PC-3 (cell line): Measurements from ENCODE around the gene TPX2.

Experiments used
- EZH2 ChIP-seq: fragments of 300-600 bp; sonication (generic); IDR thresholded peaks from one replicate; pipeline ENCODE4 v1.6.1; 2017; ENCODE audit warnings: antibody characterized with exemption, mild to moderate bottlenecking, low read length; ENCODE audit not compliant: unreplicated experiment
- TF ChIP-seq, protein P1 (sequence below): fragments of 300-600 bp; sonication (generic); conservative IDR thresholded peaks from 2 replicates; pipeline ENCODE4 v1.5.1; 2017; ENCODE audit warnings: antibody characterized with exemption, low read depth, mild to moderate bottlenecking, low read length

DNA sequence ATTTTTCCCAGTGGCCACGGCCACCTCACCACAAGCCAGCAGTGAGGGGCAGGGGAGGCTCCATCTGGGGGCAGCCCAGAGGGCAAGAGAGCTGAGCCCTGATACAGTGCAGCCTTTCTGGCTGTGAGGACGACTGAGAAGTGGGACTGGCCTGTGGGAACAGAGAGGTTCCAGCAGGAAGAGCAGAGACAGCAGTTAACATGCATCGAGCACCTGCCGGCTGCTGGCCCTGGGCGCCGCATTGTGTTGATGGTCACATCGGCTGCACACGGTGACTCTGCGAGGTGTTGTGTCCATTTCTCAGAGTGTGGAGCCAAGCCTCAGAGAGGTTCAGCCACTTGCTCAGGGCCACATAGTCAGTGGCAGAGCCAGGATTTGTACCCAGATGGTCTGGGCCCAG, 96.5 kb downstream of the TPX2 start:
- no peak for TF ChIP-seq EZH2
- TF ChIP-seq, protein P1, sequence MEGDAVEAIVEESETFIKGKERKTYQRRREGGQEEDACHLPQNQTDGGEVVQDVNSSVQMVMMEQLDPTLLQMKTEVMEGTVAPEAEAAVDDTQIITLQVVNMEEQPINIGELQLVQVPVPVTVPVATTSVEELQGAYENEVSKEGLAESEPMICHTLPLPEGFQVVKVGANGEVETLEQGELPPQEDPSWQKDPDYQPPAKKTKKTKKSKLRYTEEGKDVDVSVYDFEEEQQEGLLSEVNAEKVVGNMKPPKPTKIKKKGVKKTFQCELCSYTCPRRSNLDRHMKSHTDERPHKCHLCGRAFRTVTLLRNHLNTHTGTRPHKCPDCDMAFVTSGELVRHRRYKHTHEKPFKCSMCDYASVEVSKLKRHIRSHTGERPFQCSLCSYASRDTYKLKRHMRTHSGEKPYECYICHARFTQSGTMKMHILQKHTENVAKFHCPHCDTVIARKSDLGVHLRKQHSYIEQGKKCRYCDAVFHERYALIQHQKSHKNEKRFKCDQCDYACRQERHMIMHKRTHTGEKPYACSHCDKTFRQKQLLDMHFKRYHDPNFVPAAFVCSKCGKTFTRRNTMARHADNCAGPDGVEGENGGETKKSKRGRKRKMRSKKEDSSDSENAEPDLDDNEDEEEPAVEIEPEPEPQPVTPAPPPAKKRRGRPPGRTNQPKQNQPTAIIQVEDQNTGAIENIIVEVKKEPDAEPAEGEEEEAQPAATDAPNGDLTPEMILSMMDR: no peak
